Liver (tissue), 9 donors: ENCODE results near the gene METTL14. TPM values are rescaled to one million over a fixed set of nuclear protein-coding genes. Genes with fewer than 3 reads are reported as not detected.
A peak's percentile ranks its signal among the peaks of the same experiment; 100 is the strongest.

Experiments
- DNase-seq: peaks from one replicate; pipeline ENCODE4 v3.0.0-alpha.2; 2017; ENCODE audit warnings: low spot score
- H3K27ac ChIP-seq, 2 donors: one replicate each; pipeline ENCODE4 v1.7.0; 2013; ENCODE audit warnings: inconsistent platforms in 2 of 2, low read length in 2 of 2, control low read depth in 1 of 2, low read depth in 1 of 2, mild to moderate bottlenecking in 1 of 2
- H3K27me3 ChIP-seq, 4 donors: one replicate each; pipeline versions ENCODE4 v1.6.1 to v1.7.0; 2013; ENCODE audit warnings: low read length in 3 of 4, inconsistent platforms in 1 of 4, mild to moderate bottlenecking in 1 of 4, moderate library complexity in 1 of 4; ENCODE audit not compliant: control insufficient read depth in 4 of 4, insufficient read depth in 4 of 4
- H3K36me3 ChIP-seq, 4 donors: one replicate each; pipeline versions ENCODE4 v1.6.1 to v1.7.0; 2013; ENCODE audit warnings: low read length in 3 of 4, mild to moderate bottlenecking in 3 of 4, low read depth in 1 of 4, moderate library complexity in 1 of 4; ENCODE audit not compliant: control insufficient read depth in 4 of 4, insufficient read depth in 3 of 4
- H3K4me1 ChIP-seq, 4 donors: one replicate each; pipeline versions ENCODE4 v1.6.1 to v1.7.0; 2013; ENCODE audit warnings: low read length in 3 of 4, mild to moderate bottlenecking in 3 of 4, moderate library complexity in 1 of 4; ENCODE audit not compliant: control insufficient read depth in 4 of 4, insufficient read depth in 4 of 4
- H3K4me3 ChIP-seq, 3 donors: one replicate each; pipeline versions ENCODE4 v1.6.1 to v1.7.0; 2013; ENCODE audit warnings: low read length in 3 of 3, control low read depth in 1 of 3, low read depth in 1 of 3, mild to moderate bottlenecking in 1 of 3
- H3K9ac ChIP-seq, 2 donors: one replicate each; pipeline ENCODE4 v1.7.0; 2013; ENCODE audit warnings: low read length in 2 of 2, mild to moderate bottlenecking in 2 of 2, moderate library complexity in 2 of 2, control low read depth in 1 of 2, low read depth in 1 of 2
- H3K9me3 ChIP-seq, 4 donors: one replicate each; pipeline versions ENCODE4 v1.6.1 to v1.7.0; 2013; ENCODE audit warnings: low read length in 3 of 4; ENCODE audit not compliant: control insufficient read depth in 4 of 4
- EGR1 ChIP-seq, 2 donors: IDR thresholded peaks; 2 replicates each; pipeline ENCODE4 v1.6.1; 2016 to 2018; ENCODE audit warnings: antibody characterized with exemption in 2 of 2, low read depth in 2 of 2
- FOXA2 ChIP-seq: IDR thresholded peaks from 2 replicates; pipeline ENCODE4 v1.6.1; 2016; ENCODE audit warnings: antibody characterized with exemption
- GABPA ChIP-seq, 2 donors: IDR thresholded peaks in 1 of 2; conservative IDR thresholded peaks in 1 of 2; 2 replicates each; pipeline ENCODE4 v1.6.1; 2016; ENCODE audit warnings: antibody characterized with exemption in 2 of 2, mild to moderate bottlenecking in 1 of 2, moderate library complexity in 1 of 2
- HNF4A ChIP-seq, 2 donors: conservative IDR thresholded peaks; 2 replicates each; pipeline ENCODE4 v1.6.1; 2016; ENCODE audit warnings: antibody characterized with exemption in 2 of 2, mild to moderate bottlenecking in 2 of 2
- HNF4G ChIP-seq: IDR thresholded peaks from 2 replicates; pipeline ENCODE4 v1.6.1; 2016; ENCODE audit warnings: antibody characterized with exemption
- JUND ChIP-seq, 2 donors: IDR thresholded peaks; 2 replicates each; pipeline ENCODE4 v1.6.1; 2016; ENCODE audit warnings: antibody characterized with exemption in 2 of 2
- RAD21 ChIP-seq, 2 donors: IDR thresholded peaks; 2 replicates each; pipeline ENCODE4 v1.6.1; 2016; ENCODE audit warnings: antibody characterized with exemption in 2 of 2, mild to moderate bottlenecking in 2 of 2
- RXRA ChIP-seq, 2 donors: IDR thresholded peaks; 2 replicates each; pipeline ENCODE4 v1.6.1; 2017 to 2018; ENCODE audit warnings: antibody characterized with exemption in 2 of 2, mild to moderate bottlenecking in 1 of 2
- SP1 ChIP-seq: IDR thresholded peaks from 2 replicates; pipeline ENCODE4 v1.6.1; 2018; ENCODE audit warnings: antibody characterized with exemption, mild to moderate bottlenecking
- TAF1 ChIP-seq: conservative IDR thresholded peaks from 2 replicates; pipeline ENCODE4 v1.6.1; 2016; ENCODE audit warnings: antibody characterized with exemption, mild to moderate bottlenecking
- YY1 ChIP-seq: IDR thresholded peaks from 2 replicates; pipeline ENCODE4 v1.6.1; 2016; ENCODE audit warnings: antibody characterized with exemption, mild to moderate bottlenecking
- WGBS: extraction: QIAGEN DNeasy Blood & Tissue Kit; methylation state at CpG from one replicate; pipeline ENCODE4 v1.1.7; 2013; 5-methylcytosine and 5-hydroxymethylcytosine counted together
- polyA plus RNA-seq, 2 donors: library from polyadenylated mRNA; stranded (reverse) in 1 of 2; unstranded in 1 of 2; fragments of 200-250 nt in 1 of 2; fragments of >200 nt in 1 of 2; fragmentation: Nextera tagmentation in 1 of 2; extraction: Ambion mirVana in 1 of 2; gene quantifications; one replicate each; pipeline versions ENCODE4 v1.2.1 to v1.2.3, GENCODE V29; 2013 to 2015
- total RNA-seq, 2 donors: library from RNA; depleted of rRNA; stranded (reverse); fragments of >200 nt; gene quantifications; one replicate each; pipeline ENCODE4 v1.2.3, GENCODE V29; 2014
- TF ChIP-seq, protein P1 (sequence below): IDR thresholded peaks from 2 replicates; pipeline ENCODE4 v1.6.1; 2016; ENCODE audit warnings: antibody characterized with exemption
- TF ChIP-seq, protein P2 (sequence below): IDR thresholded peaks from 2 replicates; pipeline ENCODE4 v1.6.1; 2016; ENCODE audit warnings: antibody characterized with exemption
- TF ChIP-seq, protein P3 (sequence below): IDR thresholded peaks from 2 replicates; pipeline ENCODE4 v1.6.1; 2016; ENCODE audit warnings: antibody characterized with exemption, mild to moderate bottlenecking
- TF ChIP-seq, protein P4 (sequence below): fragments of 150-350 bp; IDR thresholded peaks from 2 replicates; pipeline ENCODE4 v1.5.1; 2017; ENCODE audit warnings: improper control_type of control experiment, low read depth, low read length; ENCODE audit not compliant: missing input control
- TF ChIP-seq, protein P5 (sequence below): IDR thresholded peaks from 2 replicates; pipeline ENCODE4 v1.6.1; 2016; ENCODE audit warnings: antibody characterized with exemption
- donor health status: healthy.
- donor health status: healthy.
- donor health status: healthy.
- donor health status: healthy.
- donor health status: healthy.

Gene METTL14
- total and polyA plus RNA-seq, 4 donors, result 8.2 to 25.5 (median 16.7) TPM

DNA sequence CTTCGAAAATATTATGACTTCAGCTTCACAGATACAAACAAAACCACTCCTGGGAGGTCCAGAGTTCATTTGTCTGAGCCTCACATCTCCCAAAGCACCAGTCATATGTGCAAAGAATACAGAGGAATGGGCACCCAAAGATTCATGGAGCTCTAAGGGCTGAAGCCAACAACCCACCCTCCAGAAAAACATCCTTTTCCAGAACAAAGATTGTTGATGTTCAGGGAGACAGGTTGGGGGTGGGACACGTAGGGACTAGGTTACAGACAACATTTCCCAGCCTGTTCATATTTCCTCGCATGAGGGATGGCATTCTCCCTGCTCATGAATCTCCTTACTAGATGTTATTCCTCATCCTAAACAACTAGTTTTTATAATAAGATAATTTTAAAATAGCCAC lies 71.2 kb downstream of the METTL14 start:
- DNase-seq, result no peak
- Histone ChIP-seq H3K27ac (peak overlapping the region in 1 of 2 donors; percentile 42), H3K9me3 (no peaks in the 10 kb centered on the region), H3K4me3 (no peak overlapping the region), H3K36me3 (peaks cover 2 to 10% (median 8%) of the 10 kb centered on the region in 4 donors), H3K4me1 (peaks cover 2 to 41% (median 25%) of the 10 kb centered on the region in 4 donors), H3K9ac (no peak overlapping the region), H3K27me3 (no peaks in the 10 kb centered on the region)
- TF ChIP-seq YY1, result no peak
- TF ChIP-seq, protein P1, sequence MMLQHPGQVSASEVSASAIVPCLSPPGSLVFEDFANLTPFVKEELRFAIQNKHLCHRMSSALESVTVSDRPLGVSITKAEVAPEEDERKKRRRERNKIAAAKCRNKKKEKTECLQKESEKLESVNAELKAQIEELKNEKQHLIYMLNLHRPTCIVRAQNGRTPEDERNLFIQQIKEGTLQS, result no peak
- TF ChIP-seq GABPA (IDR thresholded peaks at IDR 0.05 in 1 of 2, conservative IDR thresholded peaks at IDR 0.05 in 1 of 2), result no peak
- TF ChIP-seq JUND (IDR thresholded peaks at IDR 0.05), result no peak
- TF ChIP-seq TAF1, result no peak
- 74% methylated on average over 3 of the region's 3 CpGs for WGBS

DNA sequence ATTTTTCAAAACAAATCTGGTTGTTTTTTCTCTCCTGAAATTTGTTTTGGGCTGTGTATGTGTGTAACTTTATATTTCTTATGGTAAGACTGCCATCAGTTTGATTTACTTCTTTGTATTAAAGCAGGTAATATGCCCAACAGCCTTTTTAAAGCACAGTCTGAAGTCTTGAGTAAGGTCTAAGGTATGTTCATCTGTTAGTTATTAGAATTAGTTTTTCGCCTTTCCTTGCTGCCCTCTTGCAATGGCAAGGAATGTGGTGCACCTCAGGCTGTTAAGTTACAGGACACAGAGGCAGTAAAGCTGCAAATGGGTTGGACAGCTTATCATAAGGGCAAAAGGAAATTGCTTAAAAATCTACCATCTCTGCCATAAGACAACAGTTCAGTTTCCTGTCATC lies 71.8 kb downstream of the METTL14 start:
- 97% methylated on average over 1 of the region's 1 CpG for WGBS
- no peak for DNase-seq
- H3K4me1 ChIP-seq, result peaks cover 2 to 46% (median 28%) of the 10 kb centered on the region in 4 donors
- peak overlapping the region in 1 of 2 donors; percentile 1 for H3K27ac ChIP-seq
- H3K9me3 ChIP-seq, result no peaks in the 10 kb centered on the region
- TF ChIP-seq RAD21 (IDR thresholded peaks at IDR 0.05) (no peak), HNF4A (conservative IDR thresholded peaks at IDR 0.05) (no peak), HNF4G (no peak), EGR1 (IDR thresholded peaks at IDR 0.05; ENCODE audit: low read depth in 2 of 2) (no peak), RXRA (IDR thresholded peaks at IDR 0.05) (no peak)
- TF ChIP-seq, protein P2, sequence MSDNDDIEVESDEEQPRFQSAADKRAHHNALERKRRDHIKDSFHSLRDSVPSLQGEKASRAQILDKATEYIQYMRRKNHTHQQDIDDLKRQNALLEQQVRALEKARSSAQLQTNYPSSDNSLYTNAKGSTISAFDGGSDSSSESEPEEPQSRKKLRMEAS, result no peak
- TF ChIP-seq, protein P3, sequence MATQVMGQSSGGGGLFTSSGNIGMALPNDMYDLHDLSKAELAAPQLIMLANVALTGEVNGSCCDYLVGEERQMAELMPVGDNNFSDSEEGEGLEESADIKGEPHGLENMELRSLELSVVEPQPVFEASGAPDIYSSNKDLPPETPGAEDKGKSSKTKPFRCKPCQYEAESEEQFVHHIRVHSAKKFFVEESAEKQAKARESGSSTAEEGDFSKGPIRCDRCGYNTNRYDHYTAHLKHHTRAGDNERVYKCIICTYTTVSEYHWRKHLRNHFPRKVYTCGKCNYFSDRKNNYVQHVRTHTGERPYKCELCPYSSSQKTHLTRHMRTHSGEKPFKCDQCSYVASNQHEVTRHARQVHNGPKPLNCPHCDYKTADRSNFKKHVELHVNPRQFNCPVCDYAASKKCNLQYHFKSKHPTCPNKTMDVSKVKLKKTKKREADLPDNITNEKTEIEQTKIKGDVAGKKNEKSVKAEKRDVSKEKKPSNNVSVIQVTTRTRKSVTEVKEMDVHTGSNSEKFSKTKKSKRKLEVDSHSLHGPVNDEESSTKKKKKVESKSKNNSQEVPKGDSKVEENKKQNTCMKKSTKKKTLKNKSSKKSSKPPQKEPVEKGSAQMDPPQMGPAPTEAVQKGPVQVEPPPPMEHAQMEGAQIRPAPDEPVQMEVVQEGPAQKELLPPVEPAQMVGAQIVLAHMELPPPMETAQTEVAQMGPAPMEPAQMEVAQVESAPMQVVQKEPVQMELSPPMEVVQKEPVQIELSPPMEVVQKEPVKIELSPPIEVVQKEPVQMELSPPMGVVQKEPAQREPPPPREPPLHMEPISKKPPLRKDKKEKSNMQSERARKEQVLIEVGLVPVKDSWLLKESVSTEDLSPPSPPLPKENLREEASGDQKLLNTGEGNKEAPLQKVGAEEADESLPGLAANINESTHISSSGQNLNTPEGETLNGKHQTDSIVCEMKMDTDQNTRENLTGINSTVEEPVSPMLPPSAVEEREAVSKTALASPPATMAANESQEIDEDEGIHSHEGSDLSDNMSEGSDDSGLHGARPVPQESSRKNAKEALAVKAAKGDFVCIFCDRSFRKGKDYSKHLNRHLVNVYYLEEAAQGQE, result no peak
- no peak overlapping the region for H3K9ac ChIP-seq
- H3K27me3 ChIP-seq, result no peaks in the 10 kb centered on the region
- H3K4me3 ChIP-seq, result no peak overlapping the region
- peaks cover 2 to 8% (median 4%) of the 10 kb centered on the region in 4 donors for H3K36me3 ChIP-seq

DNA sequence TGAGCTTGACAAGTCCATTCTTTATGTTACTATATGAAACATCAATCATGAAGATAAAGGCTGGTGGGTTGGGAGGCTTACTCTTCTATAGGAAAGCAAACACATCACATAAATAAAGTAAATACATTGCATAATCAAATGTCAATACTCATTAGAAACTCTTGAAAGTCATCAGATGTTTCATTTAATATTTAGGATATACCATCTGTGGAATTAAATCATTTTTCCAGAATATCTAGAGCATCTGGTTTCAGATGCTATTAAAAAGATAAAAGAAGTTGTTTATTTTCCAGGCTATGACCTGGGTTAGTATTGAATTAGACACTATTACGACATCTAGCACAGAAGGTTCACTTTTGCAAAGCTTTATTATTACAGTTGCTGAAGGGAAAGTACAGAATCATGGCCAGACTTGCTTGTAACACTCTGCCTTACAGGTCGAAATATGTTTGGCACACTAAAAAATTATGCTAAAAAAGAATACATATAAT lies 72.6 kb downstream of the METTL14 start:
- H3K27me3 ChIP-seq, result no peaks in the 10 kb centered on the region
- no peak overlapping the region for H3K9ac ChIP-seq
- H3K27ac ChIP-seq, result peak overlapping the region; percentile 26 to 31
- H3K9me3 ChIP-seq, result no peaks in the 10 kb centered on the region
- peak; percentile 42 to 48 for TF ChIP-seq RXRA (IDR thresholded peaks at IDR 0.05)
- peak; percentile 45 to 64 for TF ChIP-seq HNF4A (conservative IDR thresholded peaks at IDR 0.05)
- TF ChIP-seq, protein P2, result no peak
- TF ChIP-seq, protein P4, sequence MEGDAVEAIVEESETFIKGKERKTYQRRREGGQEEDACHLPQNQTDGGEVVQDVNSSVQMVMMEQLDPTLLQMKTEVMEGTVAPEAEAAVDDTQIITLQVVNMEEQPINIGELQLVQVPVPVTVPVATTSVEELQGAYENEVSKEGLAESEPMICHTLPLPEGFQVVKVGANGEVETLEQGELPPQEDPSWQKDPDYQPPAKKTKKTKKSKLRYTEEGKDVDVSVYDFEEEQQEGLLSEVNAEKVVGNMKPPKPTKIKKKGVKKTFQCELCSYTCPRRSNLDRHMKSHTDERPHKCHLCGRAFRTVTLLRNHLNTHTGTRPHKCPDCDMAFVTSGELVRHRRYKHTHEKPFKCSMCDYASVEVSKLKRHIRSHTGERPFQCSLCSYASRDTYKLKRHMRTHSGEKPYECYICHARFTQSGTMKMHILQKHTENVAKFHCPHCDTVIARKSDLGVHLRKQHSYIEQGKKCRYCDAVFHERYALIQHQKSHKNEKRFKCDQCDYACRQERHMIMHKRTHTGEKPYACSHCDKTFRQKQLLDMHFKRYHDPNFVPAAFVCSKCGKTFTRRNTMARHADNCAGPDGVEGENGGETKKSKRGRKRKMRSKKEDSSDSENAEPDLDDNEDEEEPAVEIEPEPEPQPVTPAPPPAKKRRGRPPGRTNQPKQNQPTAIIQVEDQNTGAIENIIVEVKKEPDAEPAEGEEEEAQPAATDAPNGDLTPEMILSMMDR, result no peak
- TF ChIP-seq RAD21 (IDR thresholded peaks at IDR 0.05), result no peak
- TF ChIP-seq TAF1, result no peak
- TF ChIP-seq, protein P5, sequence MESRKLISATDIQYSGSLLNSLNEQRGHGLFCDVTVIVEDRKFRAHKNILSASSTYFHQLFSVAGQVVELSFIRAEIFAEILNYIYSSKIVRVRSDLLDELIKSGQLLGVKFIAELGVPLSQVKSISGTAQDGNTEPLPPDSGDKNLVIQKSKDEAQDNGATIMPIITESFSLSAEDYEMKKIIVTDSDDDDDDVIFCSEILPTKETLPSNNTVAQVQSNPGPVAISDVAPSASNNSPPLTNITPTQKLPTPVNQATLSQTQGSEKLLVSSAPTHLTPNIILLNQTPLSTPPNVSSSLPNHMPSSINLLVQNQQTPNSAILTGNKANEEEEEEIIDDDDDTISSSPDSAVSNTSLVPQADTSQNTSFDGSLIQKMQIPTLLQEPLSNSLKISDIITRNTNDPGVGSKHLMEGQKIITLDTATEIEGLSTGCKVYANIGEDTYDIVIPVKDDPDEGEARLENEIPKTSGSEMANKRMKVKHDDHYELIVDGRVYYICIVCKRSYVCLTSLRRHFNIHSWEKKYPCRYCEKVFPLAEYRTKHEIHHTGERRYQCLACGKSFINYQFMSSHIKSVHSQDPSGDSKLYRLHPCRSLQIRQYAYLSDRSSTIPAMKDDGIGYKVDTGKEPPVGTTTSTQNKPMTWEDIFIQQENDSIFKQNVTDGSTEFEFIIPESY, result no peak
- peak; percentile 22 for TF ChIP-seq SP1
- TF ChIP-seq EGR1 (IDR thresholded peaks at IDR 0.05; ENCODE audit: low read depth in 2 of 2), result no peak
- no peak for TF ChIP-seq YY1
- TF ChIP-seq GABPA (IDR thresholded peaks at IDR 0.05 in 1 of 2, conservative IDR thresholded peaks at IDR 0.05 in 1 of 2), result no peak
- TF ChIP-seq FOXA2, result peak; percentile 21
- H3K4me1 ChIP-seq, result peaks cover 2 to 50% (median 32%) of the 10 kb centered on the region in 4 donors
- no peak for DNase-seq
- WGBS, result 27% methylated on average over 2 of the region's 2 CpGs
- H3K36me3 ChIP-seq, result peaks cover 0 to 4% (median 3%) of the 10 kb centered on the region in 4 donors
- no peak overlapping the region for H3K4me3 ChIP-seq
